H9 (cell line): Measurements from ENCODE around the gene UST. TPM values are rescaled to one million over a fixed set of nuclear protein-coding genes. Genes with fewer than 3 reads are reported as not detected.

ENCODE experiments used
- DNase-seq: peaks from one replicate; pipeline ENCODE4 v3.0.0-alpha.2; 2017
- H2AFZ ChIP-seq: one replicate; pipeline ENCODE4 v1.6.1; 2013; ENCODE audit warnings: mild to moderate bottlenecking, low read length, control low read depth, moderate library complexity
- H2AK5ac ChIP-seq: 2 replicates; pipeline ENCODE4 v1.6.1; 2013; ENCODE audit warnings: low read length, control low read depth, mixed read lengths; ENCODE audit not compliant: insufficient read length
- H2BK120ac ChIP-seq: one replicate; pipeline ENCODE4 v1.6.1; 2013; ENCODE audit warnings: low read depth, mild to moderate bottlenecking, low read length, control low read depth, inconsistent platforms; ENCODE audit not compliant: poor library complexity, severe bottlenecking
- H2BK12ac ChIP-seq: 2 replicates; pipeline ENCODE4 v1.6.1; 2013; ENCODE audit warnings: low read length, control low read depth, mixed read lengths, low read depth; ENCODE audit not compliant: insufficient read length
- H2BK15ac ChIP-seq: 2 replicates; pipeline ENCODE4 v1.6.1; 2013; ENCODE audit warnings: low read depth, low read length, control low read depth
- H2BK20ac ChIP-seq: one replicate; pipeline ENCODE4 v1.6.1; 2013; ENCODE audit warnings: low read depth, mild to moderate bottlenecking, low read length, control low read depth, inconsistent platforms; ENCODE audit not compliant: poor library complexity, severe bottlenecking
- H2BK5ac ChIP-seq: 2 replicates; pipeline ENCODE4 v1.6.1; 2013; ENCODE audit warnings: low read length, control low read depth, mixed read lengths; ENCODE audit not compliant: insufficient read length
- H3K14ac ChIP-seq: 2 replicates; pipeline ENCODE4 v1.6.1; 2013; ENCODE audit warnings: low read length, control low read depth; ENCODE audit not compliant: insufficient read depth
- H3K18ac ChIP-seq: 2 replicates; pipeline ENCODE4 v1.6.1; 2013; ENCODE audit warnings: low read depth, mild to moderate bottlenecking, mixed read lengths, low read length, control low read depth; ENCODE audit not compliant: insufficient read length
- H3K23ac ChIP-seq: 2 replicates; pipeline ENCODE4 v1.6.1; 2013; ENCODE audit warnings: low read length, control low read depth, mixed read lengths, low read depth; ENCODE audit not compliant: insufficient read length
- H3K23me2 ChIP-seq: 2 replicates; pipeline ENCODE4 v1.6.1; 2013; ENCODE audit warnings: low read depth, mild to moderate bottlenecking, mixed read lengths, low read length, control low read depth; ENCODE audit not compliant: insufficient read length, poor library complexity, severe bottlenecking
- H3K27ac ChIP-seq: 2 replicates; pipeline ENCODE4 v1.5.1; 2013; ENCODE audit warnings: low read length, control low read depth, mixed read lengths, low read depth; ENCODE audit not compliant: insufficient read length
- H3K27me3 ChIP-seq: 2 replicates; pipeline ENCODE4 v1.6.1; 2013; ENCODE audit warnings: low read length, control low read depth, inconsistent platforms; ENCODE audit not compliant: insufficient read depth
- H3K4ac ChIP-seq: 2 replicates; pipeline ENCODE4 v1.6.1; 2013; ENCODE audit warnings: low read depth, mild to moderate bottlenecking, control low read depth, inconsistent platforms, low read length, moderate library complexity
- H3K4me1 ChIP-seq: 2 replicates; pipeline ENCODE4 v1.6.1; 2013; ENCODE audit warnings: low read length, control low read depth, inconsistent platforms; ENCODE audit not compliant: insufficient read depth
- H3K4me2 ChIP-seq: 2 replicates; pipeline ENCODE4 v1.6.1; 2013; ENCODE audit warnings: low read length, control low read depth, mixed read lengths; ENCODE audit not compliant: insufficient read length, insufficient read depth
- H3K56ac ChIP-seq: 2 replicates; pipeline ENCODE4 v1.6.1; 2013; ENCODE audit warnings: low read depth, mild to moderate bottlenecking, mixed read lengths, low read length, control low read depth; ENCODE audit not compliant: insufficient read length
- H3K79me1 ChIP-seq: 2 replicates; pipeline ENCODE4 v1.6.1; 2013; ENCODE audit warnings: low read depth, mild to moderate bottlenecking, moderate library complexity, low read length, control low read depth, inconsistent platforms; ENCODE audit not compliant: insufficient read depth, poor library complexity, severe bottlenecking
- H3K79me2 ChIP-seq: 2 replicates; pipeline ENCODE4 v1.6.1; 2013; ENCODE audit warnings: low read length, control low read depth, inconsistent platforms; ENCODE audit not compliant: insufficient read depth
- H3K9ac ChIP-seq: 2 replicates; pipeline ENCODE4 v1.6.1; 2013; ENCODE audit warnings: low read length, control low read depth, mixed read lengths; ENCODE audit not compliant: insufficient read length; ENCODE audit errors: extremely low read depth
- H3K9me3 ChIP-seq: one replicate; pipeline ENCODE4 v1.6.1; 2013; ENCODE audit warnings: low read depth, low read length, inconsistent platforms; ENCODE audit not compliant: control insufficient read depth
- H3T11ph ChIP-seq: one replicate; pipeline ENCODE4 v1.6.1; 2013; ENCODE audit warnings: mild to moderate bottlenecking, low read length, control low read depth, inconsistent platforms
- H4K20me1 ChIP-seq: one replicate; pipeline ENCODE4 v1.6.1; 2013; ENCODE audit not compliant: control insufficient read depth, insufficient read length, insufficient read depth
- H4K5ac ChIP-seq: 2 replicates; pipeline ENCODE4 v1.6.1; 2013; ENCODE audit warnings: low read depth, mild to moderate bottlenecking, mixed read lengths, low read length, control low read depth; ENCODE audit not compliant: insufficient read length
- H4K8ac ChIP-seq: replicated peaks from 2 replicates; pipeline ENCODE4 v1.6.1; 2013; ENCODE audit warnings: low read length, control low read depth, mixed read lengths, low read depth; ENCODE audit not compliant: insufficient read length
- H4K91ac ChIP-seq: 2 replicates; pipeline ENCODE4 v1.6.1; 2013; ENCODE audit warnings: low read depth, mild to moderate bottlenecking, moderate library complexity, mixed read lengths, low read length, control low read depth; ENCODE audit not compliant: insufficient read length
- H3K27ac Mint-ChIP-seq, 3 experiments: 2 replicates in 2 of 3; 3 replicates in 1 of 3; pipeline ENCODE4 v1.8.0; 2020 to 2021; ENCODE audit warnings: mixed read lengths in 3 of 3, mild to moderate bottlenecking in 1 of 3, moderate library complexity in 1 of 3
- H3K27me3 Mint-ChIP-seq: 2 replicates; pipeline ENCODE4 v1.8.0; 2021; ENCODE audit warnings: low read depth, mild to moderate bottlenecking, moderate library complexity, mixed read lengths
- H3K36me3 Mint-ChIP-seq, 3 experiments: 2 replicates in 2 of 3; 3 replicates in 1 of 3; pipeline ENCODE4 v1.8.0; 2020 to 2021; ENCODE audit warnings: low read depth in 3 of 3, mixed read lengths in 3 of 3; ENCODE audit not compliant: insufficient read depth in 1 of 3
- H3K4me1 Mint-ChIP-seq, 2 experiments: 2 replicates each; pipeline ENCODE4 v1.8.0; 2020; ENCODE audit warnings: mixed read lengths in 2 of 2
- H3K4me3 Mint-ChIP-seq, 2 experiments: 2 replicates in 1 of 2; 3 replicates in 1 of 2; pipeline ENCODE4 v1.8.0; 2020 to 2021; ENCODE audit warnings: mild to moderate bottlenecking in 2 of 2, mixed read lengths in 2 of 2, moderate library complexity in 1 of 2
- H3K9me3 Mint-ChIP-seq, 2 experiments: 2 replicates in 1 of 2; 3 replicates in 1 of 2; pipeline ENCODE4 v1.8.0; 2020; ENCODE audit warnings: mild to moderate bottlenecking in 2 of 2, mixed read lengths in 2 of 2, moderate library complexity in 1 of 2
- CTCF ChIP-seq: fragments of 200-600 bp; sonication (generic); conservative IDR thresholded peaks from 3 replicates; pipeline ENCODE4 v1.8.0; 2021; ENCODE audit warnings: antibody characterized with exemption, mild to moderate bottlenecking
- WGBS: extraction: QIAGEN DNeasy Blood & Tissue Kit; methylation state at CpG from one replicate; pipeline ENCODE4 v1.1.7; 2013; ENCODE audit warnings: missing lambda C conversion rate, low lambda C conversion rate, mixed read lengths; ENCODE audit not compliant: insufficient read length; ENCODE audit errors: extremely low coverage; 5-methylcytosine and 5-hydroxymethylcytosine counted together
- total RNA-seq: library from RNA; stranded (reverse); gene quantifications from 2 replicates; pipeline ENCODE4 v1.2.1, GENCODE V29; 2021

Gene UST
- total RNA-seq, 1 experiment from 2014 or later, result 14.4 TPM

GRCh38 chr6:148873154-148873553, 126.3 kb downstream of the UST start:
- Mint-ChIP-seq H3K9me3 (no peaks in the 10 kb centered on the region), H3K4me1 (peaks cover 30 to 34% of the 10 kb centered on the region in 2 experiments), H3K4me3 (no peak overlapping the region), H3K36me3 (no peaks in the 10 kb centered on the region; a peak in 1 of 7 replicates), H3K27ac (no peak overlapping the region), H3K27me3 (no peaks in the 10 kb centered on the region)
- H4K20me1 ChIP-seq, result no peaks in the 10 kb centered on the region
- no peak overlapping the region for H3K18ac ChIP-seq
- H3K4me1 ChIP-seq, result peaks cover 7% of the 10 kb centered on the region; the same call in 1 of the 2 replicates
- no peak overlapping the region for H4K8ac ChIP-seq
- no peaks in the 10 kb centered on the region for H3K9me3 ChIP-seq
- no peak overlapping the region for H4K5ac ChIP-seq
- no peak overlapping the region for H2AFZ ChIP-seq
- H3K9ac ChIP-seq, result no peak overlapping the region
- no peak overlapping the region for H3K4ac ChIP-seq
- no peak overlapping the region for H4K91ac ChIP-seq
- no peak overlapping the region for H2BK12ac ChIP-seq
- H2BK120ac ChIP-seq, result no peak overlapping the region
- H2BK15ac ChIP-seq, result no peak overlapping the region
- H3K79me2 ChIP-seq, result peaks cover 20% of the 10 kb centered on the region; the same call in 1 of the 2 replicates
- no peak for TF ChIP-seq CTCF
- no peak overlapping the region for H3K23ac ChIP-seq
- H2BK5ac ChIP-seq, result no peak overlapping the region
- no peak overlapping the region for H2BK20ac ChIP-seq
- no peak for DNase-seq
- WGBS, result no CpG with 5 or more reads among the region's 4 CpGs
- no peak overlapping the region for H3K56ac ChIP-seq
- H3K79me1 ChIP-seq, result peaks cover 4% of the 10 kb centered on the region
- H3K4me2 ChIP-seq, result no peak overlapping the region
- H3K14ac ChIP-seq, result no peak overlapping the region; the same call in 1 of the 2 replicates
- no peak overlapping the region for H3K27ac ChIP-seq
- no peak overlapping the region for H2AK5ac ChIP-seq
- no peaks in the 10 kb centered on the region for H3K27me3 ChIP-seq
- no peak overlapping the region for H3T11ph ChIP-seq
- H3K23me2 ChIP-seq, result no peaks in the 10 kb centered on the region
